GM19455 (cell line): ENCODE data around the gene LDHAL6A.
A peak's percentile ranks its signal among the peaks of the same experiment; 100 is the strongest.

Experiments used
- ATAC-seq: cut with Tn5 transposase; IDR thresholded peaks from one replicate; pipeline ENCODE4 v1.9.1; 2021; ENCODE audit not compliant: unreplicated experiment

The LDHAL6A gene

GRCh38 chr11:18490319-18490718, 34.7 kb downstream of the LDHAL6A start:
- ATAC-seq, result no peak

DNA sequence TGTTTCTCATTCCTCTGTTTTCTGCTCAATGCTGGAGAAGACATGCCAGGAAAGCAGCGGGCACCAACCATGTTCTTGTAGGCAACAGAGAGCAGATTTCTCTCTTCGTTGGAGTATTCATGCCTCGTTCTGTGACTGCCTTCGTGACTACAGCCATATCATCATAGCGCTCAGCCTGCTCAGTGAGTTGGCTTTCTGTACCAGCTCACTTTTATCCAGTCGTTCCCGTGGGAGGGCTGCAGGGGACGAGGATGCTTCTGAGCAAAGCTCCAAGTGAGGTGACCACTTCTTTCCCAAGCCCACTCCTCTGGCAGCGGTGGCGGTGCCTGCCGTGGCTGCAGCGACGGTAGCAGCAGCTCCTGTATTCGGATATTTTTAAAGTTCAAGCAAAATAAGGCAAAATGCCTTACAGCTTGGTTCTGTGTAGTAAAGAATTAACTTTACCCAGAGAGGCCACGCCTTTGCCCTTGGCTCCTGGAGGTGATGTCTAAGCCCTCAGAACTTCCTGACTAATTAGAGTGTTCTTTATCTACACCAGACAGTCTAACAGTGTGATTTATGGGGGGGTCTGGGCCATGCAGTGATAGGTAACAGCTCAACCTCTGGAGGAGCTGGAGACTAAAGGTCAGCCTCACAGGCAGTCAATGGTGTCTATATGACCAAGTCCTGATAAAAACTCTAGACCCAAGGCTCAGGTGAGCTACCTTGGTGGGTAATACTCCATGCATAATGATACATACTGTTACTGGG, 35.3 kb downstream of the LDHAL6A start:
- ATAC-seq, result no peak

DNA sequence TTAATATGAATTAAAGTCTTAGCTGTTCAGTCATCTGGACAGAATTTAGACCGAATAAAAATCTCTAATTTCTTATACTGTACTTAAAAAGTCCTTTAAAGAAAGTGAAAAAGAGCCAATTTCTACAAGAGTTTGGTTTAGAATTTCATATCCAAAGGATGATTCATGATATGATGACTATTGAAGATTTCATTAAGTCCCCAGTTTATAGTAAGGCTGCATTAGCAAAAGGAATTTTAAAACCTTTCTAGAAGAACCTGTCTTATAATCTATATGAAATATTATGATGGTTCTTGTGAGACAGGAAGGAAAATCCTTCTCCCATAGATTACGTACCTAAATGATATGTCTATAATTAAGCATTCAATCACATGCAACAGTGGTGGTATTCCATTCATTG, 36.3 kb downstream of the LDHAL6A start:
- ATAC-seq, result no peak

GRCh38 chr11:18492888-18493287, 37.2 kb downstream of the LDHAL6A start:
- ATAC-seq, result no peak

DNA sequence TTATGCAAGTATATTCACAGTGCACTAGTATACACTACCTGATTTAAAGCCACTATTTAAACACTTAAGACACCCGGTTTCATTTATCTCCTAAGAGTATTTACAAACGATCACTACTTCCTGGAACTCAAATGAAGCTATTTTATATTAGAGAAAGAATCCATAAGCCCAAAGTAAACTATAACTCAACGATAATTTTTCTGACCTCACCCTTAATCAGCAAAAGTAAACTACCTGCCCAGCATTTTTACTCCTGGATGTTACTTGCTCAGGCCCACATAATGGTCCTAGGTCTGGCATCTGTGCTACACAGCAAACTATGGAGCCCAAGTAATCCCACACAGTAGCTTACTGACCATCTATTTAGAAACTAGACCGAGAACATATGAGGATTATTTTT, 37.7 kb downstream of the LDHAL6A start:
- ATAC-seq, result no peak

- no peak for ATAC-seq
Observed at GRCh38 chr11:18495271-18495670, 39.6 kb downstream of the LDHAL6A start.

DNA sequence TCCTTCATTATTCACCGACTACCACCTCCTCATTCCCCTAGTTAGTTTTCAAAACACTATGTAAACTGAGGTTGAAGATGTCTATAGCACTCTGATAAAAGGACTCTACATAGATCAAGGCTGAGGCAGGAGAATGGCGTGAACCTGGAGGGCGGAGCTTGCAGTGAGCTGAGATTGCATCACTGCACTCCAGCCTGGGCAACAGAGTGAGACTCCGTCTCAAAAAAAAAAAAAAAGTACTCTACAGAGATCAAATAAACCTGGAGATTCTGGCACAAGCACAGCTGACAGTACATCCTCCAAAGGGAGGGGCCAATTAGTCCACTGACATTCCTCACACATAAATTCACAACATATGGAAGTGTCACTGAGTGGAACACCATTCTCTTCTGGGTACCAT, 40.0 kb downstream of the LDHAL6A start:
- ATAC-seq, result no peak

- no peak for ATAC-seq
Observed at GRCh38 chr11:18498039-18498438, 42.4 kb downstream of the LDHAL6A start.

- no peak for ATAC-seq
Observed at GRCh38 chr11:18501629-18502028, 46.0 kb downstream of the LDHAL6A start.

DNA sequence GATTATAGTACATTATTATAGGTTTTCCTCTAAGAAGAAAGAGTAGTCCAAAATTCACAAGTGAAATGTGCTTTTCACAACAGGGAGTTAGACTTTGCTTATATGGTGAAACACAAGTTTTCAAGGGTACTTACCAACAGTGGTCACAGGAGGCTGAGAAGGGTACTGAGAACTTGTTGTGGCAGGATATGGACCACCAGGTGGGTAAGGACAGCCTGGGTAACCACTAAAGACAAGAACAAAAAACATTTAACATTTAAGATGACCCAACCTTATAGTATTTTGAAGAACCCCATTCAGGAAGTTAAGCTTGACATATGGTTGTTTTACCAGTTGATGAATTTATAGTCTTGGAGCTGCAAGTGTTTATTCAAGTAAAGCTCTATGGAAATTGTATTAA, 46.7 kb downstream of the LDHAL6A start:
- ATAC-seq, result no peak

DNA sequence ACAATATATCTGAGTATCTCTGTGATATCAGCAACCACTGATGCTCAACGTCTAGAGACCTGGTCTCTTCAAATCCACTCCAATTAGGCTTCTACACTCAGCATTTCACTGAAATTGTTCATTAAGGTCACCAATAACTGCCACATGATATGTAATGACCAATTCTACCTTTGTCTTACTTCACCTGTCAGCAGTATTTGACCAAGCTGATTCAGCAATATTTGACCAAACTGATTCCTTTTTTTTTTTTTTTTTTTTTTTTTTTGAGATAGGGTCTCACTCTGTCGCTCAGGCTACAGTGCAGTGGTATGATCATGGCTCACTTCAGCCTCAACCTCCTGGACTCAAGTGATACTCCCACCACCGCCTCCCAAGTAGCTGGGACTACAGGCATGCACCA, 65.5 kb downstream of the LDHAL6A start:
- no peak for ATAC-seq

DNA sequence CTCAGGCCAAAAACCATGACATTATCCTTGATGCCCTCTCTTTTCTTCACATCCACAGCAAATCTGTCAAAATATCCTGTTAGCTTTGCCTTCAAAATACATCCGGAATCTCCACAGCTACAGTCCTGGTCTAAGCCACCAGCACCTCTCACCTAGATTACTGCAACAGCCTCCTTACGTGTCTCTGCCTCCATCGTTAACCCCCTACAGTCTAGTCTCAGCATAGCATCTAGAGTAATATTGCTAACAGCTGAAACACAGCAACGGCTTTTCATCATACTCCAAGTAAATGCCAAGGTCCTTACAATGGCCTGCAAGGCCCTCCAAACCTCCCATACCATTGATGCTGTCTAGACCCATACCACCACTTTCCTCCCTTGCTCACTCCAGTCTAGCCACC, 66.7 kb downstream of the LDHAL6A start:
- ATAC-seq, result no peak

DNA sequence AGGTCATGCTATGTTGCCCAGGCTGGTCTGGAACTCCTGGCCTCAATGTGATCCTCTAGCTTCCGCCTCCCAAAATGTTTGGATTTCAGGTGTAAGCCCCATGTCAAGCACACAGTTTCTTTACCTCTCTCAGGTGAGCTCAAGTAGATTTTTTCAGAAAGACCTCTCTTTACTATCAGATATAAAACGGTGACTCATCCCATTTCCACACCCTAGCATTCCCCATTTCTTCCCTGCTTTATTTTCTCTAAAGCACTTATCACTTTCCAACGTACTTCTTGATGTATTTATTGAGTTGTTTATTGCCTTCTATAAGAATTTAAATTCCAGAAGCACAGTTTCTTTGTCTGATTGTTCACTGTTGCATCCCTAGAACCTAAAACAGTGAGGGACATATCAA, 67.4 kb downstream of the LDHAL6A start:
- no peak for ATAC-seq

DNA sequence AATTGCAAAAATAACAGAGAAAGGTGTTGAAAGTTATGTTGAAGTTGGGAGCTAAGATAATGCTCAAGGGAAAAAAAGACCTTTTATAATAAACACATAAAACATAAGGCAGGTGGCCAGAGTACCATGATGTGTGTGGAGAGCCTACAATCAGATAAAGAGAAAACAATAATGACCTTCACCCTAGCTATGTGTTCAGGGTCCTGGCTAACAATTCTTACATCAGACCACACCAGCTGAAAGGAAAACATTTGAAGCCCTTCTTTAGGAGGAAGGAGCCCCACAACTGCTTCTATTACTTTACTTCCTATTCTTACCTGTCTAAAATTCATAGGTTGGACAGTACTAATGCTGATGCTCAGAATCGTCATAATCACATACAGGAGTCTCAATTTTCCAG, 68.6 kb downstream of the LDHAL6A start:
- no peak for ATAC-seq

GRCh38 chr11:18526130-18526520, 70.5 kb downstream of the LDHAL6A start:
- ATAC-seq, result no peak

DNA sequence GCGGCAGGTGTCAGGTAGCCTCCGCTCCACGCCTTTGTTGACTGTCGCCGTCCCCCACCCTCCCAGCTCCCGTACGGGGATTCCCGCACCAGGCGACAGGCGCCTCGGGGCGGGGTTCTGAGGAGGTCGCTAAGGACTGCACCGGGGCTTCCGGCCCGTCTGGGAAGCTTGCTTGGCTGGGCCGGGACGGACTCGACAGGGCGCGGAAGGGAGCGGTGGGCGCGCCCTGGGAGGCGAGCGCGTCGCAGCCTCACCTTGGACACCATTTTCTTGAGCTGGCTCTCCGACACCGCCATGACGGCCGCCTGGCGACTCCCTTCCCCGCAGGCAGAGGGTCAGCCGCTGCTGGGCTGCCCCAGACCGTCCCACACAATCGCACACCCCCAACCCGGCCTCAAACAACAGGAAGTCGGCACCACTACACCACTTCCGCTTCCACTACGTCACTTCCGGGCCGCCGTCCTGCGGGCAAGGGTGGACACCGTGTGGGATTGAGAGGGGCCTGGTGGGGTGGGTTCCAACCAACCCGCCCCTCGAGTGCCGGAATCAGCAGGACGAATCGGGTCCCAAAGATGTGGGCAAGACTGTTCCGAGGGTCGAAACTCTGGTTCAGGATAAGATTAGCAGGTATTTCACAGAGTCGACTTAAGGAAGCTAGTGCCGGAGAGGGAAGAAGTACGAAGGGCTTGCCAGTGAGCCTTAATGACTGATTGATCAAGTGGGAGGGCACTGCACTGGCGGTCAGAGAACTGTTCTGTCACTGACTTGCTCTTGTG, 71.1 kb downstream of the LDHAL6A start, which contains the start of gene TSG101:
Gene TSG101 (minus strand): TSS at position 422 of the 776 bp plus-strand sequence. CDS start 126 bp downstream, at position 296.
- peak; percentile 97 for ATAC-seq

GRCh38 chr11:18527512-18527911, 71.9 kb downstream of the LDHAL6A start:
- ATAC-seq, result no peak
